ENCODE data around the gene WDR37. TPM values are rescaled to one million over a fixed set of nuclear protein-coding genes. Genes with fewer than 3 reads are reported as not detected.
A peak's percentile ranks its signal among the peaks of the same experiment; 100 is the strongest.

The WDR37 gene
- total and polyA plus RNA-seq, 5 experiments from 2014 or later: 15.9 to 49.4 (median 21.6) TPM

DNA sequence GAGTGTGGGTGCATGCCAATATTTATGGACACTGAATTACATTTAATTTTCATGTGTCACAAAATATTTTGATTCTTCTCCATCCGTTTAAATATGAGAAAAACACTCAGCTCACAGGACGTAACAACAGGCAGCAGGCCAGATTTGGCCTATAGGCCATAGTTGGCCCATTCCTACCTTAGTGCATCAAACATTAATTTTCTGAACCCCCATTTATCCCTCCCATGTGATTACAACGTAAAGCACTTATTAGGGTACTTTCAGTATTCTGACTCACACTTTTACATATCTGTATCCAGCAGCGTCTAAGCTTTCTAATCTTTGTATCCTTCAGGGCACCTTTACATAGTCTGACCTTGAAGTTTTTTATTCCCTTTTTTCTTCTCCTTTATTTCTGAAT is 11.2 kb upstream of the WDR37 start:
- no peaks in the 10 kb centered on the region for H3K9me3 Mint-ChIP-seq
- POLR2A ChIA-PET: interaction anchor here (1.5 kb wide), 1 partner anchor 55 kb away, joined by 3 read pairs; no protein-coding TSS in a partner anchor
- ATAC-seq (no peak), DNase-seq (no peak)
- peak overlapping the region in 9 of 10 donors; percentile 76 to 94 (median 86) for H3K27ac Mint-ChIP-seq
- H3K4me1 Mint-ChIP-seq: peaks cover 29 to 51% (median 44%) of the 10 kb centered on the region in 4 donors
- peaks cover 5 to 35% (median 5%) of the 10 kb centered on the region in 3 donors for H3K36me3 Mint-ChIP-seq
- H3K27me3 Mint-ChIP-seq: no peaks in the 10 kb centered on the region
- H3K4me3 Mint-ChIP-seq: peak overlapping the region in 8 of 10 donors; percentile 20 to 80 (median 58)

- POLR2A ChIA-PET: interaction anchor here (0.7 kb wide), 1 partner anchor 114 kb away, joined by 4 read pairs; the partner anchor contains the start of gene LARP4B
- no peak for ATAC-seq
- H3K9me3 Mint-ChIP-seq: no peaks in the 10 kb centered on the region
These were observed 10.8 kb upstream of the WDR37 start for GRCh38 chr10:1045415-1045814.

GRCh38 chr10:1047937-1048336 is 8.2 kb upstream of the WDR37 start:
- Mint-ChIP-seq H3K27me3 (no peaks in the 10 kb centered on the region), H3K4me3 (peak overlapping the region; percentile 91 to 97 (median 94)), H3K4me1 (peaks cover 29 to 77% (median 67%) of the 10 kb centered on the region in 4 donors), H3K36me3 (peaks cover 0 to 20% (median 4%) of the 10 kb centered on the region in 3 donors), H3K27ac (peak overlapping the region; percentile 94 to 99 (median 98)), H3K9me3 (no peaks in the 10 kb centered on the region)
- no peak for DNase-seq
- POLR2A ChIA-PET: interaction anchor here (1.0 to 2.9 kb wide), 6 partner anchors 10 to 32 kb away, joined by 3 to 26 read pairs (median 4); no protein-coding TSS in a partner anchor
- no peak for ATAC-seq

More at GRCh38 chr10:1045415-1045814, 10.8 kb upstream of the WDR37 start:
- peak overlapping the region; percentile 76 to 94 (median 84) for H3K27ac Mint-ChIP-seq
- DNase-seq: no peak
- peaks cover 2 to 31% (median 3%) of the 10 kb centered on the region in 3 donors for H3K36me3 Mint-ChIP-seq
- H3K4me1 Mint-ChIP-seq: peaks cover 25 to 54% (median 47%) of the 10 kb centered on the region in 4 donors
- H3K27me3 Mint-ChIP-seq: no peaks in the 10 kb centered on the region
- H3K4me3 Mint-ChIP-seq: peak overlapping the region in 6 of 10 donors; percentile 30 to 80 (median 64)

- H3K4me1 Mint-ChIP-seq: peaks cover 29 to 76% (median 67%) of the 10 kb centered on the region in 4 donors
- DNase-seq (peak in 7 of 10 donors; percentile 45 to 81 (median 77)), ATAC-seq (peak; percentile 26 to 29)
- H3K27ac Mint-ChIP-seq: peak overlapping the region; percentile 94 to 99 (median 98)
- H3K9me3 Mint-ChIP-seq: no peaks in the 10 kb centered on the region
- H3K27me3 Mint-ChIP-seq: no peaks in the 10 kb centered on the region
- H3K36me3 Mint-ChIP-seq: peaks cover 0 to 20% (median 4%) of the 10 kb centered on the region in 3 donors
- H3K4me3 Mint-ChIP-seq: peak overlapping the region; percentile 91 to 97 (median 94)
- POLR2A ChIA-PET: interaction anchor here (0.7 to 2.9 kb wide), 11 partner anchors 10 to 117 kb away, joined by 3 to 26 read pairs (median 5); partner anchors contain the start of genes GTPBP4 and LARP4B
These were observed 7.8 kb upstream of the WDR37 start for GRCh38 chr10:1048349-1048731.

- H3K4me3 Mint-ChIP-seq: peak within 1 kb of the TSS; percentile 91 to 97 (median 94)
- no peaks in the 10 kb centered on the region for H3K27me3 Mint-ChIP-seq
- ATAC-seq (peak; percentile 81 to 83), DNase-seq (peak; percentile 94 to 98 (median 96))
- POLR2A ChIA-PET: interaction anchor here (0.7 to 2.9 kb wide), 13 partner anchors 9 to 153 kb away, joined by 3 to 26 read pairs (median 5); partner anchors contain the start of genes GTPBP4 and LARP4B
- peaks cover 24 to 76% (median 67%) of the 10 kb centered on the region in 4 donors for H3K4me1 Mint-ChIP-seq
- H3K27ac Mint-ChIP-seq: peak within 1 kb of the TSS; percentile 94 to 99 (median 98)
- no peaks in the 10 kb centered on the region for H3K9me3 Mint-ChIP-seq
- peaks cover 0 to 21% (median 4%) of the 10 kb centered on the region in 3 donors for H3K36me3 Mint-ChIP-seq
These were observed 7.3 kb upstream of the WDR37 start, which contains the start of gene IDI1 for GRCh38 chr10:1048732-1049424. TSS of gene IDI1 (minus strand) at chr10:1049119. CDS start at chr10:1049003, 116 bp downstream.

GRCh38 chr10:1049425-1049958 is 6.7 kb upstream of the WDR37 start:
- ATAC-seq (no peak), DNase-seq (peak in 1 of 10 donors; percentile 28)
- H3K27ac Mint-ChIP-seq: peak overlapping the region; percentile 94 to 99 (median 98)

GRCh38 chr10:1050145-1050544 is 6.0 kb upstream of the WDR37 start:
- peak in 1 of 10 donors; percentile 35 for DNase-seq

More at GRCh38 chr10:1049425-1049958, 6.7 kb upstream of the WDR37 start:
- POLR2A ChIA-PET: interaction anchor here (0.7 to 2.9 kb wide), 10 partner anchors 9 to 914 kb away, joined by 3 to 26 read pairs (median 6); partner anchors contain the start of genes GTPBP4, LARP4B and ZMYND11
- H3K36me3 Mint-ChIP-seq: peaks cover 0 to 23% (median 4%) of the 10 kb centered on the region in 3 donors
- no peaks in the 10 kb centered on the region for H3K27me3 Mint-ChIP-seq
- no peaks in the 10 kb centered on the region for H3K9me3 Mint-ChIP-seq
- H3K4me1 Mint-ChIP-seq: peaks cover 20 to 76% (median 67%) of the 10 kb centered on the region in 4 donors
- H3K4me3 Mint-ChIP-seq: peak overlapping the region; percentile 91 to 97 (median 94)

DNA sequence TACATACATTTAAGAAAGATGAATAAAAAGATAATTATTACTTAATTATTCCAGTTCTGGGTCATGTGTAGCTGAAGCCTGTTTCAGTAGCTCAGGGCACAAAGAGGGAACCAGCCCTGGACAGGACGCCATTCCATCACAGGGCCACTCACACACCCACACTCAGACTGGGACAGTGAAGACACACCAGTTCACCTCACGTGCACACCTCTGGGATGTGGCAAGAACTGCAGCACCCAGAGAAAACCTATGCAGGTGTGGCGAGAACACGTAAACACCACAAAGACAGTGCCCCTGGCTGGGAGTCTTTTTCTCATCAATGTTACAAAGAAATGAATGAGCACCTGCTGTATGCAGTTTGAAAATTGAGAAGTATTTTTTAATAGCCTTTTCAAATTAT is 5.6 kb upstream of the WDR37 start:
- ATAC-seq: peak in 1 of 2 donors; percentile 10

More at GRCh38 chr10:1050145-1050544, 6.0 kb upstream of the WDR37 start:
- no peaks in the 10 kb centered on the region for H3K27me3 Mint-ChIP-seq
- ATAC-seq: no peak
- H3K4me3 Mint-ChIP-seq: peak overlapping the region; percentile 91 to 97 (median 94)
- H3K36me3 Mint-ChIP-seq: peaks cover 0 to 22% (median 4%) of the 10 kb centered on the region in 3 donors
- H3K4me1 Mint-ChIP-seq: peaks cover 16 to 76% (median 67%) of the 10 kb centered on the region in 4 donors
- H3K9me3 Mint-ChIP-seq: no peaks in the 10 kb centered on the region
- POLR2A ChIA-PET: interaction anchor here (1.0 to 2.9 kb wide), 6 partner anchors 8 to 915 kb away, joined by 4 to 26 read pairs (median 10); partner anchors contain the start of genes LARP4B and ZMYND11
- H3K27ac Mint-ChIP-seq: peak overlapping the region; percentile 79 to 99 (median 98)

GRCh38 chr10:1054684-1055083 is 1.5 kb upstream of the WDR37 start:
- Mint-ChIP-seq H3K27ac (peak overlapping the region in 9 of 10 donors; percentile 24 to 96 (median 79)), H3K9me3 (no peaks in the 10 kb centered on the region), H3K4me3 (peak overlapping the region; percentile 15 to 99 (median 86)), H3K36me3 (peaks cover 0 to 27% (median 4%) of the 10 kb centered on the region in 3 donors), H3K4me1 (peaks cover 24 to 88% (median 79%) of the 10 kb centered on the region in 4 donors), H3K27me3 (no peaks in the 10 kb centered on the region)
- POLR2A ChIA-PET: no interaction called here
- ATAC-seq (no peak), DNase-seq (no peak)

More for the DNA sequence above, 5.6 kb upstream of the WDR37 start:
- Mint-ChIP-seq H3K27me3 (no peaks in the 10 kb centered on the region), H3K4me3 (peak overlapping the region; percentile 39 to 97 (median 94)), H3K27ac (peak overlapping the region in 9 of 10 donors; percentile 41 to 99 (median 89)), H3K9me3 (no peaks in the 10 kb centered on the region), H3K36me3 (peaks cover 0 to 19% (median 4%) of the 10 kb centered on the region in 3 donors), H3K4me1 (peaks cover 15 to 76% (median 67%) of the 10 kb centered on the region in 4 donors)
- DNase-seq: peak in 5 of 10 donors; percentile 35 to 55 (median 49)
- POLR2A ChIA-PET: interaction anchor here (1.0 to 2.9 kb wide), 4 partner anchors 9 to 915 kb away, joined by 4 to 26 read pairs (median 10); partner anchors contain the start of genes LARP4B and ZMYND11

GRCh38 chr10:1057106-1057657 is 997 bp downstream of the WDR37 start:
- Mint-ChIP-seq H3K27ac (peak overlapping the region; percentile 80 to 99 (median 96)), H3K36me3 (peaks cover 0 to 25% (median 4%) of the 10 kb centered on the region in 3 donors), H3K27me3 (no peaks in the 10 kb centered on the region), H3K4me3 (peak overlapping the region; percentile 89 to 99 (median 96)), H3K9me3 (no peaks in the 10 kb centered on the region), H3K4me1 (peaks cover 34 to 91% (median 86%) of the 10 kb centered on the region in 4 donors)
- DNase-seq (peak in 1 of 10 donors; percentile 8), ATAC-seq (peak in 1 of 2 donors; percentile 24)
- POLR2A ChIA-PET: interaction anchor here (1.3 to 1.4 kb wide), 3 partner anchors 8 to 69 kb away, joined by 4 to 13 read pairs (median 5); partner anchors contain the start of genes GTPBP4 and IDI1

GRCh38 chr10:1058017-1058416 is 1.8 kb downstream of the WDR37 start:
- H3K27ac Mint-ChIP-seq: peak overlapping the region; percentile 80 to 97 (median 96)
- H3K4me1 Mint-ChIP-seq: peaks cover 37 to 91% (median 87%) of the 10 kb centered on the region in 4 donors
- DNase-seq (no peak), ATAC-seq (no peak)
- peaks cover 0 to 18% (median 0%) of the 10 kb centered on the region in 3 donors for H3K36me3 Mint-ChIP-seq
- H3K9me3 Mint-ChIP-seq: no peaks in the 10 kb centered on the region
- POLR2A ChIA-PET: interaction anchor here (1.4 kb wide), 1 partner anchor 9 kb away, joined by 13 read pairs; the partner anchor contains the start of gene IDI1
- peak overlapping the region; percentile 89 to 99 (median 96) for H3K4me3 Mint-ChIP-seq
- no peaks in the 10 kb centered on the region for H3K27me3 Mint-ChIP-seq
